OCI-LY1 (cell line): Measurements from ENCODE around the gene CFAP20DC.

ENCODE experiments used
- H2AFZ ChIP-seq: fragments of 200-600 bp; sonication (generic), shearing (Covaris generic); 2 replicates; pipeline ENCODE4 v1.6.0; 2014; ENCODE audit warnings: antibody characterized with exemption, mild to moderate bottlenecking, low read length
- H3F3A ChIP-seq: fragments of 200-600 bp; sonication (generic), shearing (Covaris generic); 2 replicates; pipeline ENCODE4 v1.6.0; 2014; ENCODE audit warnings: mild to moderate bottlenecking, antibody characterized with exemption, low read length, moderate library complexity; ENCODE audit not compliant: insufficient read depth
- H3K27ac ChIP-seq: fragments of 200-600 bp; sonication (generic); 2 replicates; pipeline ENCODE4 v1.5.1; 2014; ENCODE audit warnings: low read length, mixed run types, mild to moderate bottlenecking, low read depth; ENCODE audit not compliant: poor library complexity, severe bottlenecking
- H3K27me3 ChIP-seq: fragments of 200-600 bp; sonication (generic); 2 replicates; pipeline ENCODE4 v1.6.0; 2014; ENCODE audit warnings: antibody characterized with exemption, mild to moderate bottlenecking, low read length, moderate library complexity; ENCODE audit not compliant: insufficient read depth
- H3K36me3 ChIP-seq: fragments of 200-600 bp; sonication (generic); 2 replicates; pipeline ENCODE4 v1.6.1; 2014; ENCODE audit warnings: mild to moderate bottlenecking, antibody characterized with exemption, low read length, moderate library complexity, mixed read lengths; ENCODE audit not compliant: insufficient read depth
- H3K4me1 ChIP-seq: fragments of 200-600 bp; sonication (generic); 2 replicates; pipeline ENCODE4 v1.5.1; 2014; ENCODE audit warnings: mild to moderate bottlenecking, low read length, moderate library complexity; ENCODE audit not compliant: insufficient read depth, severe bottlenecking
- H3K4me2 ChIP-seq: fragments of 200-600 bp; sonication (generic), shearing (Covaris generic); 2 replicates; pipeline ENCODE4 v1.6.1; 2014; ENCODE audit warnings: low read length
- H3K4me3 ChIP-seq: fragments of 200-600 bp; sonication (generic); 2 replicates; pipeline ENCODE4 v1.5.1; 2014; ENCODE audit warnings: low read length, low read depth, mild to moderate bottlenecking, mixed read lengths; ENCODE audit not compliant: poor library complexity, severe bottlenecking
- H3K79me2 ChIP-seq: fragments of 200-600 bp; shearing (Covaris generic); 2 replicates; pipeline ENCODE4 v1.6.1; 2016; ENCODE audit warnings: mixed run types, low read length, mixed read lengths; ENCODE audit not compliant: insufficient read depth
- H3K9ac ChIP-seq: fragments of 200-600 bp; sonication (generic), shearing (Covaris generic); 2 replicates; pipeline ENCODE4 v1.6.1; 2014; ENCODE audit warnings: mild to moderate bottlenecking, low read length, mixed read lengths
- H3K9me2 ChIP-seq: fragments of 200-600 bp; sonication (generic), shearing (Covaris generic); 2 replicates; pipeline ENCODE4 v1.6.1; 2014; ENCODE audit warnings: low read depth, mild to moderate bottlenecking, low read length, mixed read lengths
- H3K9me3 ChIP-seq: fragments of 200-600 bp; shearing (Covaris generic); 2 replicates; pipeline ENCODE4 v1.6.1; 2014; ENCODE audit warnings: low read length, mixed read lengths
- H4K20me1 ChIP-seq: fragments of 200-600 bp; sonication (generic), shearing (Covaris generic); 2 replicates; pipeline ENCODE4 v1.6.0; 2016; ENCODE audit warnings: mild to moderate bottlenecking, low read length; ENCODE audit not compliant: insufficient read depth
- CTCF ChIP-seq: fragments of 200-600 bp; sonication (generic), shearing (Covaris generic); IDR thresholded peaks from 2 replicates; pipeline ENCODE4 v1.5.1; 2017; ENCODE audit warnings: mild to moderate bottlenecking, antibody characterized with exemption, low read length, moderate library complexity, mixed read lengths
- EZH2 ChIP-seq: fragments of 200-600 bp; sonication (generic), shearing (Covaris generic); IDR thresholded peaks from 2 replicates; pipeline ENCODE4 v1.8.0; 2017; ENCODE audit warnings: borderline replicate concordance, mixed run types, mild to moderate bottlenecking, antibody characterized with exemption, low read length, moderate library complexity, mixed read lengths

The CFAP20DC gene

GRCh38 chr3:58962040-58962651, 87.7 kb downstream of the CFAP20DC start:
- no peaks in the 10 kb centered on the region for H3K36me3 ChIP-seq
- no peak overlapping the region for H3K9ac ChIP-seq
- H3K4me2 ChIP-seq, result no peak overlapping the region
- H3K4me1 ChIP-seq, result no peaks in the 10 kb centered on the region
- no peak overlapping the region for H2AFZ ChIP-seq
- H3F3A ChIP-seq, result no peaks in the 10 kb centered on the region
- no peak overlapping the region for H3K4me3 ChIP-seq
- H3K27me3 ChIP-seq, result no peaks in the 10 kb centered on the region
- H3K9me2 ChIP-seq, result no peaks in the 10 kb centered on the region
- H3K79me2 ChIP-seq, result no peaks in the 10 kb centered on the region
- no peak for TF ChIP-seq EZH2
- TF ChIP-seq CTCF, result no peak
- no peak overlapping the region for H3K27ac ChIP-seq
- no peaks in the 10 kb centered on the region for H4K20me1 ChIP-seq
- no peaks in the 10 kb centered on the region for H3K9me3 ChIP-seq

- no peak for TF ChIP-seq CTCF
- no peak for TF ChIP-seq EZH2
- H3K36me3 ChIP-seq, result no peaks in the 10 kb centered on the region
- H3K9me2 ChIP-seq, result no peaks in the 10 kb centered on the region
- H3K27ac ChIP-seq, result no peak overlapping the region
- H3K4me2 ChIP-seq, result no peak overlapping the region
- H3K9ac ChIP-seq, result no peak overlapping the region
- H3K4me1 ChIP-seq, result no peaks in the 10 kb centered on the region
- no peaks in the 10 kb centered on the region for H4K20me1 ChIP-seq
- no peak overlapping the region for H3K4me3 ChIP-seq
- H3K27me3 ChIP-seq, result no peaks in the 10 kb centered on the region
- no peak overlapping the region for H2AFZ ChIP-seq
- H3F3A ChIP-seq, result no peaks in the 10 kb centered on the region
- H3K9me3 ChIP-seq, result no peaks in the 10 kb centered on the region
- no peaks in the 10 kb centered on the region for H3K79me2 ChIP-seq
Measured at GRCh38 chr3:58955308-58955707, 94.5 kb downstream of the CFAP20DC start.

- no peak overlapping the region for H3K4me3 ChIP-seq
- no peaks in the 10 kb centered on the region for H3K9me3 ChIP-seq
- no peaks in the 10 kb centered on the region for H3K36me3 ChIP-seq
- no peak overlapping the region for H3K4me2 ChIP-seq
- no peak overlapping the region for H3K27ac ChIP-seq
- no peaks in the 10 kb centered on the region for H3F3A ChIP-seq
- no peaks in the 10 kb centered on the region for H3K27me3 ChIP-seq
- no peaks in the 10 kb centered on the region for H3K4me1 ChIP-seq
- no peaks in the 10 kb centered on the region for H3K79me2 ChIP-seq
- TF ChIP-seq CTCF (no peak), EZH2 (no peak)
- no peak overlapping the region for H3K9ac ChIP-seq
- H2AFZ ChIP-seq, result no peak overlapping the region
- no peaks in the 10 kb centered on the region for H4K20me1 ChIP-seq
- no peaks in the 10 kb centered on the region for H3K9me2 ChIP-seq
Measured at GRCh38 chr3:58953288-58953687, 96.5 kb downstream of the CFAP20DC start.
